Kidney (tissue), 14 donors: ENCODE results near the gene LY6G5C. TPM values are rescaled to one million over a fixed set of nuclear protein-coding genes. Genes with fewer than 3 reads are reported as not detected.

Experiments used
- DNase-seq, 5 donors: peaks; one replicate each; pipeline ENCODE4 v3.0.0-alpha.2; 2013 to 2020
- FAIRE-seq: peaks from 2 replicates; lab custom pipeline; 2012; peaks lifted over from hg19 to GRCh38; lab: Jason Lieb, UNC
- H3K27ac ChIP-seq, 2 donors: one replicate each; pipeline ENCODE4 v1.7.0; 2013; ENCODE audit warnings: low read depth in 2 of 2, low read length in 2 of 2, inconsistent platforms in 1 of 2
- H3K27me3 ChIP-seq: one replicate; pipeline ENCODE4 v1.7.1; 2013; ENCODE audit warnings: low read length, inconsistent platforms; ENCODE audit not compliant: control insufficient read depth, insufficient read depth
- H3K36me3 ChIP-seq, 3 donors: one replicate each; pipeline versions ENCODE4 v1.7.0 to v1.7.1; 2013; ENCODE audit warnings: low read length in 3 of 3, control low read depth in 1 of 3, inconsistent platforms in 1 of 3; ENCODE audit not compliant: insufficient read depth in 3 of 3, control insufficient read depth in 2 of 3
- H3K4me1 ChIP-seq, 3 donors: one replicate each; pipeline versions ENCODE4 v1.7.0 to v1.7.1; 2013; ENCODE audit warnings: low read length in 3 of 3, inconsistent platforms in 1 of 3, low read depth in 1 of 3; ENCODE audit not compliant: control insufficient read depth in 2 of 3, insufficient read depth in 2 of 3
- H3K4me3 ChIP-seq, 3 donors: one replicate each; pipeline versions ENCODE4 v1.7.0 to v1.8.1; 2013; ENCODE audit warnings: low read length in 3 of 3, control low read depth in 1 of 3, inconsistent platforms in 1 of 3
- H3K9ac ChIP-seq, 3 donors: one replicate each; pipeline versions ENCODE4 v1.7.0 to v1.7.1; 2013; ENCODE audit warnings: low read length in 3 of 3, control low read depth in 1 of 3, inconsistent platforms in 1 of 3
- H3K9me3 ChIP-seq, 3 donors: one replicate each; pipeline versions ENCODE4 v1.7.0 to v1.7.1; 2013; ENCODE audit warnings: low read length in 3 of 3, control low read depth in 1 of 3, inconsistent platforms in 1 of 3; ENCODE audit not compliant: control insufficient read depth in 2 of 3, insufficient read depth in 1 of 3
- CTCF ChIP-seq: IDR thresholded peaks from 3 replicates; pipeline ENCODE4 v1.5.1; 2012; ENCODE audit warnings: mild to moderate bottlenecking, moderate library complexity, borderline replicate concordance; ENCODE audit not compliant: insufficient read depth; ENCODE audit errors: extremely low read depth
- intact Hi-C: fragments of 100-400 bp; cut with DNase I; formaldehyde crosslinking; loops from one replicate; pipeline ENCODE4 v1.11.1; 2022
- polyA plus RNA-seq: library from polyadenylated mRNA; stranded (reverse); fragments of 350-450 nt; fragmentation: Illumina TruSeq; extraction: RNeasy Lipid Tissue Mini Kit (QIAGEN cat#74804); gene quantifications from one replicate; pipeline ENCODE4 v1.2.3, GENCODE V29; 2014; ENCODE audit warnings: low read depth, low replicate concordance; ENCODE audit not compliant: insufficient read depth
- total RNA-seq: library from RNA; stranded (reverse); fragmentation: NEBNext Ultra II Directional; extraction: Animal tissue kit (Norgen Biotek cat#: 25700); gene quantifications from one replicate; pipeline ENCODE4 v1.2.1, GENCODE V29; 2021
- donor health status: control.
- donor health status: control.
- donor health status: control.
- donor health status: control.
- donor health status: control.
- donor health status: DM: yes; HTN: yes; CAD: no.
- donor health status: Normal renal cell carcinoma (clear cell type).

Gene LY6G5C
- total and polyA plus RNA-seq, 2 donors from 2014 or later, result 2.5 to 4.6 TPM

DNA sequence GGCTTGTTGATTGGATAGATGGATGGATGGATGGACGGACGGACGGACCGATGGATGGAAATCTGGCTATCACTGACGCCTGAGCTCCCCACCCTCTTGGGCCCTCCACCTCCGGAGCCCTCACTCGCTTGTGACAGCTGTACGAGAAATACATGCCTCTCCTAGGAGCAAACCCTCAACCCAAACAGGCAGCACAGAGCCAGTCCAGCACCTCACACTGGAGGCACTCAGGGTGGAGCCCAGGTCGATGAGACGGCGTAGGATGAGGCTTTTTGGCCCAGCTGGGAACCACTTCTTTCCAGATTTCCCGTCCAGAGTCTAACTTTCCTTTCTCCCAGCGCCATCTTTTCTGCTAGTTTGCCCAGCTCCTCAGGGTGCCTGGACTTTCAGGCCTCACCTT lies 2.7 kb upstream of the LY6G5C start:
- Histone ChIP-seq H3K27ac (no peak overlapping the region), H3K4me1 (peaks cover 3 to 8% (median 4%) of the 10 kb centered on the region in 3 donors), H3K4me3 (peak overlapping the region in 1 of 3 donors; percentile 13), H3K9ac (peak overlapping the region in 1 of 3 donors; percentile 24), H3K9me3 (no peaks in the 10 kb centered on the region), H3K27me3 (no peaks in the 10 kb centered on the region), H3K36me3 (peaks cover 0 to 16% (median 12%) of the 10 kb centered on the region in 3 donors)
- intact Hi-C loops, result no loop called here
- DNase-seq, result peak in 1 of 5 donors; percentile 15
- FAIRE-seq, result no peak
- TF ChIP-seq CTCF, result no peak

GRCh38 chr6:31681135-31681671 lies 336 bp upstream of the LY6G5C start:
- peak; percentile 73 to 93 (median 84) for DNase-seq
- intact Hi-C loops, result no loop called here
- peak overlapping the region; percentile 61 to 76 (median 71) for H3K4me3 ChIP-seq
- peak; percentile 4 for TF ChIP-seq CTCF
- H3K36me3 ChIP-seq, result no peaks in the 10 kb centered on the region
- H3K4me1 ChIP-seq, result peaks cover 3 to 8% (median 4%) of the 10 kb centered on the region in 3 donors
- H3K9ac ChIP-seq, result peak overlapping the region; percentile 51 to 81 (median 57)
- FAIRE-seq, result no peak
- no peaks in the 10 kb centered on the region for H3K27me3 ChIP-seq
- no peaks in the 10 kb centered on the region for H3K9me3 ChIP-seq
- H3K27ac ChIP-seq, result peak overlapping the region; percentile 76

DNA sequence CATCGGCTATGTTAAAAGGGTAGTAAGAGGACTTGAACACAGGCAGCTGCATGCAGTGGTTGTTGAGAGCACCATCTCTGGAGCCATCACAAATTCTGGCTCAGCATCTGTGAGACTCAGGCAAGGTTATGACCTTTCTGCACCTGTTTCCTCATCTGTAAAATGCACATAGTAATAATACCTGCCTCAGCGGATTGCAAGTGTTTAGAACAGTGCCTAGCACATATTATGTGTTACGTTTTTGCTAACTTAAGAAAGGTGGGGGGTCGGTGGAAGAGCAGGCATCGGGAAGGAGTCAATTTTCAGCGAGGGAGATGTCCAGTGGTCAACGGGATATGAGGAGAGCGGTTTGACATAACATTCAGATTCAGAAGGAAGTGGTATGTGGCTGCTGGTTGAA lies 2.9 kb downstream of the LY6G5C start:
- DNase-seq (no peak), FAIRE-seq (no peak)
- no peak overlapping the region for H3K4me3 ChIP-seq
- H3K9ac ChIP-seq, result no peak overlapping the region
- H3K27ac ChIP-seq, result no peak overlapping the region
- TF ChIP-seq CTCF, result no peak
- H3K36me3 ChIP-seq, result peaks cover 0 to 2% (median 0%) of the 10 kb centered on the region in 3 donors
- intact Hi-C loops, result no loop called here
- no peaks in the 10 kb centered on the region for H3K9me3 ChIP-seq
- H3K4me1 ChIP-seq, result peaks cover 3 to 6% (median 4%) of the 10 kb centered on the region in 3 donors
- H3K27me3 ChIP-seq, result no peaks in the 10 kb centered on the region
